ENCODE measurements around the gene ITM2A.

Gene ITM2A

GRCh38 chrX:79366873-79367749 lies at the start of gene ITM2A:
ITM2A (minus strand) TSS chrX:79367334; CDS start chrX:79367215, 119 bp downstream.
- peak; percentile 42 to 43 for DNase-seq (ENCODE audit: low read depth in 2 of 2)

DNA sequence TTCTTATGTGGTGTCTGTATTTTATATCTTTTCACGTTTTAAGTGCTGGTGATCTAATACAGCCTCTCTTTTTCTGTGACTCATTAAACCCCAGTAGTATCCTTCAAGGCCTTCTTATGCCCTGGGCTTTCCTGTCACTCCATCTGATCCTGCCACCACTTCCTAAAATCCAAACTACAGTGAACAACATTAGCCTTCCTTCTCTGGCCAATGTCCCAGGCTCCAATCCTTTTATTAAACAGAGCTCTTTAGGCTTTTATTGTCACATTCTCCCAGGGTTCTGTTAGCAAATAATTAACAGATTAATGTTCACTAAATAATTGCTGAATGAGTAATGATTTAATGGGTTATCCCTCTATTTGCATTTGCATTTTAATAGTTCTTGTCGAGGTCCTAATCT lies 47.9 kb upstream of the ITM2A start:
- no peak for DNase-seq (ENCODE audit: low read depth in 2 of 2)

DNA sequence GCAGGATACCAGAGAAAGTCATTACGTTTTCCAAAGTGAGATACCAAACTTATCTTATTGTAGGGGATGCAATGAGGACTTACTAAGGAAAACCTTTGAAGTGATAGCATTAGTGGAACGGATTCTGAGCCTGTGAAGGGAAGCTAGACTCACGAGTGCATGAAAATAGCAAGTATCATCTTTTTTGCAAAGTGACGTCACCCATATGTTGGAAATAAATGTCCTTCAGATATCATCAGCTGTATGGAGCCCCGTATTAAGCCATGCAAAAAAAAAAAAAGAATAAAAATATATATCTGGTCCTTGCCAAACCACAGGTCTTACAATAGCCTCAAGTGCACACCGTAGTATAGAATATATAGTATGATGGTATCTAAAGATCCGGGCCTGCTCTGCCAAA lies 46.8 kb upstream of the ITM2A start:
- no peak for DNase-seq (ENCODE audit: low read depth in 2 of 2)

DNA sequence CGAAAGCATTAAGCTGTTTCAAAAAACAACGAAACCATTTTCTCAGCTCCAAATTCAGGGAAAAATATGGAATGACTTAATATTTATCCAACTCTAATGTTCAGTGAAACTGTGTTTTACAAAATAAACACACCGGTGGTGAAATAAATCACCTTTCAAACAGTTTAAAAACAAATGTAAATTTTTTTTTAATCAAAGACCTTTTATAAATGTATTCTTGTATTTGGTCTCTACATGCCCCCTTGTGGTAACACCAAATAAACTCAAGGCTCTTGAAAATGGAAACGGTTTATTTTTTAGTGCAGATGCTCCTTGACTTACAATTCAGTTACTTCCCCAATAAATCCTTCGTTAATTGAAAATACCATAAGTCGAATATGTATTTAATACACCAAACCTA lies 45.8 kb upstream of the ITM2A start:
- no peak for DNase-seq (ENCODE audit: low read depth in 2 of 2)

- no peak for DNase-seq (ENCODE audit: low read depth in 2 of 2)
These were observed 45.0 kb upstream of the ITM2A start for GRCh38 chrX:79412166-79412565.

DNA sequence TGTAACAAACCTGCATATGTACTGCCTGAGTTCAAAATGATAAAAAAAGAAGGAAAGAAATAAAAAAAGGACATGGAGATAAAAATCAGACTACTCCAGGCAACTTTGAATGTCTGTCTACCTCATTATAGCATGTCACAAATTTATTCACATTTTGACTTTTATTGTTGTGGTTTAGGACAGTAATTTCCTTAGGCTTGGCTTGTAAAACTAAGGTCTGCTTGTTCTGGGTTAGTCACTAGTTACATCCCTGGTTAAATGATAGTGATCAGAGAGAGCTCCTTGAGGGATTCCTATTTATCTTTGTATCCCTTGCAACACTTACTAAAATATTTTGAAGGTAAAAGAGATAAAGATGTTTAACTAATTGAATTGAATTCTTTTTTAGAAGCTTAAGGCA lies 42.5 kb upstream of the ITM2A start:
- DNase-seq (ENCODE audit: low read depth in 2 of 2) = no peak

- no peak for DNase-seq (ENCODE audit: low read depth in 2 of 2)
These were observed 41.6 kb upstream of the ITM2A start for GRCh38 chrX:79408623-79409322.

DNA sequence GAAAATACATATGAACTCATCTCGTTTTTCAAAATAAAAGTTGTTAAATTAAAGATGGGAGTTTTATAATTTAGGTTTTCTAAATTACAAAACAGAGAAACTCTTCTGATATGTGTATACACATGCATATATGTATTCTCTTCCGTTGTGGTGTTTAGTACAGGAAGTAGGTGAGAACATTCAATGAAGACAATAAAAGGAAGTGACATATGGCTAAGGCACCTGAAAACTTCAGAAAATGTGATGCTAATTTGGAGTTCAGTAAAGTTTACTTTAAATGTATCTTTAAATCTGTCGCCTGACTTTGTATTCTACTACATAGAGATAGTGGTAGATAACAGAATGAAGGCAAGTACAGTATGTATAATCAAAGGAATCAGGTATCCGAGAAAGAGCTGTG lies 33.5 kb upstream of the ITM2A start:
- no peak for DNase-seq (ENCODE audit: low read depth in 2 of 2)

- DNase-seq (ENCODE audit: low read depth in 2 of 2) = no peak
These were observed 8.2 kb upstream of the ITM2A start for GRCh38 chrX:79375340-79375739.

GRCh38 chrX:79371640-79372039 lies 4.5 kb upstream of the ITM2A start:
- DNase-seq (ENCODE audit: low read depth in 2 of 2) = no peak

- no peak for DNase-seq (ENCODE audit: low read depth in 2 of 2)
These were observed 4.0 kb upstream of the ITM2A start for GRCh38 chrX:79371101-79371500.

DNA sequence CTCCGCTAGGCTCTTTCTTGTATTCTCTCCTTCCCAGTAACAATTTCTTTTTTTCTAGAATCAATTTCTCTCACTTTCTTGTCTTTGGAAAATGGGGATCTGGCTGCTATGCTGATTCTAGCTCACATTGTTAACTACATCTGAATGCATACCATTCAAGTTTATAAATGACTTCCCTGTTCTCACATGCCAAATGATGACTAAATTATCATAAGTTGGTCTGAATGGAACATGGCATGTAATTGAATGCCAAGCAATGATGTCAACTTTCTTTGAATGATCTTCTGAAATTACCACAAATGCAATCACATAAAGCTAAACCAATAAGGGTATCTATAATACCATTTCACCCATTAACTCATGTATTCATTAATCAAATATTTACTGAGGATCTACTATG lies 2.7 kb upstream of the ITM2A start:
- DNase-seq (ENCODE audit: low read depth in 2 of 2) = no peak

- no peak for DNase-seq (ENCODE audit: low read depth in 2 of 2)
These were observed 1.3 kb upstream of the ITM2A start for GRCh38 chrX:79368441-79368840.

GRCh38 chrX:79367907-79368306 lies 773 bp upstream of the ITM2A start:
- no peak for DNase-seq (ENCODE audit: low read depth in 2 of 2)

GRCh38 chrX:79366556-79366872 lies 620 bp downstream of the ITM2A start:
- DNase-seq (ENCODE audit: low read depth in 2 of 2) = no peak

- DNase-seq (ENCODE audit: low read depth in 2 of 2) = no peak
These were observed 1.5 kb downstream of the ITM2A start for GRCh38 chrX:79365591-79365990.

GRCh38 chrX:79364306-79364705 lies 2.8 kb downstream of the ITM2A start:
- no peak for DNase-seq (ENCODE audit: low read depth in 2 of 2)

DNA sequence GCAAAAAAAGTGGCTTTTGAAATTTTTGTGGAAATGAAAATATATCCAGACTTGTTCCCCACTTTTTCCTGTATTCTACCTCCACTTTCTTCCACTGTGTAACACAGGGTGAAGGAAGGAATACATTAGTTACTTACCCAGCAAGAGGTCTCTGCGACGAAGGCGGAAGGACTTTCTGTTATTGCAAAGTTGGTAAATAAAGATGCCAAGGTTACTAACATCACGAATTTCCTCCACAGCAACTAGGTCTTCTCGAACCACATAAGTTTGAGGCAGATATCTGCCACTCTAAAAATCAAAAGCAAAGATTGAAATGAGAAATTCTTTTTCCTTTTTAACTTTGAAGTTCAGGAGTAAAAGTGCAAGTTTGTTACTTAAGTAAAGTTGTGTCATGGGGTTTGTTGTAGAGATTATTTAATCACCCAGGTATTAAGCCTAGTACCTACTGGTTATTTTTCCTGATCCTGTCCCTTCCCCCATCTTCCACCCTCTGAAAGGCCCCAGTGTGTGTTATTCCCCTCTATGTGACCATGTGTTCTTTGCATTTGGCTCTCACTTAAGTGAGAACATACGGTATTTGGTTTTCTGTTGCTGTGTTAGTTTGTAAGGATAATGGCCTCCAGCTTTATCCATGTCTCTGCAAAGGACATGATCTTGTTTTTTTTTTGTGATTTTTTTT lies 5.8 kb downstream of the ITM2A start:
- no peak for DNase-seq (ENCODE audit: low read depth in 2 of 2)

- no peak for DNase-seq (ENCODE audit: low read depth in 2 of 2)
These were observed 30.0 kb downstream of the ITM2A start for GRCh38 chrX:79336869-79337815.

- DNase-seq (ENCODE audit: low read depth in 2 of 2) = no peak
These were observed 37.1 kb downstream of the ITM2A start for GRCh38 chrX:79330022-79330421.

- no peak for DNase-seq (ENCODE audit: low read depth in 2 of 2)
These were observed 41.7 kb downstream of the ITM2A start for GRCh38 chrX:79325263-79325958.

Measured in stimulated activated CD8-positive, alpha-beta memory T cell treated with anti-CD3 and anti-CD28 coated beads, Interleukin-2, amount 100 ng/mL, for 48 hours (primary cell).